Fibroblast of peridontal ligament (primary cell): Measurements from ENCODE around the gene ANP32E.
A peak's percentile ranks its signal among the peaks of the same experiment; 100 is the strongest.
"Not testable (repeated sequence)": the region's sequence is repeated elsewhere in the genome, so short reads cannot be mapped to it uniquely, and the experiment has no call there.

ENCODE experiments used
- DNase-seq: peaks from one replicate; pipeline ENCODE4 v3.0.0-alpha.2; 2010; ENCODE audit errors: extremely low read depth

The ANP32E gene

DNA sequence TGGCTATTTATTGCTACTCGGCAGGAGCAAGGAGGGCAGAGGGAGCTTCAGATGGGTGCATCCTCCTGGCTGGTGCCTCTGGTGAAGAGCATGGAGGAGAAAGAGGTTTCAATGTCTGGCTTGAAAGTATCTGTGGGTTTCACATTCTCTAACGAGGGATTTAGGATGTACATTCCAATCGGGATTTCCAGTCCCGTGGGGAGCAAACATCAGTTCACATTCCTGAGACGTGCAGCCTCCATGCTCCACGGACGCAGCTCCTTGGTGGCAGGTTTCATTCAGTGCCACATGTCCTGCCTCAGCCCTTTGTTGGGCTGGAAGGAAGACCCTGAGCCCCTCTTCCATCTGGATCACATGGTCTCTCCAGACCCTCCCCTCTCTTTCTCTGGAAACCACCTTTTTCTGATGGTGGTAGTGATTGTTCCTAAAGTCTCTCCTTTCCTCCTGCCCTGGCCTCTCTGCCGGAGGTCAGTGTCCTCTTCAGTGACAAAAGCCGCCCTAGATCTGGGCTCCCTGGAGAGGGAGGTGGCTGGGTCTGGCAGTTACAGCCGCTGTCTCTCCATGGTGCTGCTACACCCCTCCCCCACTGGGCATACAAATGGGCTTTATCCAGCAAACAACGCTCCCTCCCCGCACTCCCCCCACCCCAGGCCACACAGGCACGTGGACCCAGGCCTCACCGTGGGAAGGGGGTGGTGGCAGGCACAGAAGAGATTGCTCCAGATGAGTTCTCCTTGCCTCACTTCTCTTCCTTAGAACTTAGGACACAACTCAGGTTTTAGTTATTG, 20.8 kb upstream of the ANP32E start:
- peak; percentile 25 for DNase-seq

DNA sequence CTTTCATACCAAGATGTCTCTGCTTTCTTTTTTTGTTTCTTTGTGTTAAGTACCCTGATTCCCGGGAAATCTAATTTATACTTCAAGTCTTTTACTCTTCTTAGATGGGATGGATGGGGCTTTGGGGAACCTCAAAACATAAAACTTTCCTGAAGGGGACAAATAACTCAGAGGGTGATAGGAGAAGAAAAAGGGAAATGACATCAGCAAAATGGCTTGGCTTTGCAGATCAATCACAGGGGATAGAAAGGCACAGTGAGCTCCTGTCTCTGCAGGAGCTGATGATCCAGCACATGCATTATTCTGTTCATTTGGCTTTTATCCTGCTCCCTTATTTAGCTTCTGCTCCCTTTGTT, 20.3 kb upstream of the ANP32E start:
- no peak for DNase-seq

DNA sequence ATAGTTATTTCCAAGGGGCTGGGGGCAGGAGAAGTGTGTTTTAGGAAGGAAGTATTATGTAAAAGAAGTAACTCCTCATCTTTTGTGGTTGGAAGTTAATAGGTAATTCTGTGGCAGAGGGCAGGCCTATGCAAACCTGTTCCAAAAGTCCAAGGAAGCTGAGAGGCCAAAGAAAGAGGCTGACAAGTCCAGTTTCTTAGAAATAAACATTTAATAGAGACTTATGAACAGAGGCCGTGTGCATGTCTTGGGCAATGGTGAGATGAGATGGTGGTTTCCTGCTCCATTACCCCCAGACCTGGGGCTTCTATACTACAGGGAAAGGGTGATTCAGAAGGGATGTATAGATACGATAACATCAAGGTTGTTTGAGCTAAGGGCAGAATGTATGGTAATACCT, 14.0 kb upstream of the ANP32E start:
- DNase-seq, result no peak

DNA sequence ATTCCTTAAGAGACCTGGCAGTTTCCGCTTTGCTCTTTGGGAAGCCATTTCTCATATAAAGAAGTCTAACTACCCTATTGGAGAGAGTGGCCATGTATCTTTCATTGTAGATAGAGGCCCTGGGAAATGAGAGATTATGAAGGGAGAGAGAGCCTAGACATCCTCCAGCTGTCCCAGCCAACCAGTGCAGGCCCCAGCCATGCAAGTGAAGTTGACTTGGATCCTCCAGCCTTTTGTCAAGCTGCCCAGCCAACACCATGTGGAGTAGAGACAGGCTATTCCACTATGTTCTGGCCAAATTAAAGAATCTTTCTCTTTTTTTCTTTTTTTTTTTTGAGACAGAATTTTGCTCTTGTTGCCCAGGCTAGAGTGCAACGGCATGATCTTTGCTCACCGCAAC, 7.1 kb upstream of the ANP32E start:
- DNase-seq, result no peak

DNA sequence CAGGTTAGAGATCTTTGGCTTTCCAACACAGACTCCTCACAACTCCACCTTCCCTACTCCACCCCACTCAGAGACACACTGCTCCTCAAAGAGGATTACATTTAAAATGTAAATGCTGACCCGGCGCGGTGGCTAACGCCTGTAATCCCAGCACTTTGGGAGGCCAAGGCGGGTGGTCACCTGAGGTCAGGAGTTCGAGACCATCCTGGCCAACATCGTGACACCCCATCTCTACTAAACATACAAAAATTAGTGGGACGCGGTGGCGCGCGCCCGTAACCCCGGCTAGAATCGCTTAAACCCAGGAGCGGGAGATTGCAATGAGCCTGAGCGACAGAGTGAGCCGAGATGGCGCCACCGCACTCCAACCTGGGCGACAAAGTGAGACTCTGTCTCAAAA, 1.8 kb upstream of the ANP32E start:
- DNase-seq, result no peak

DNA sequence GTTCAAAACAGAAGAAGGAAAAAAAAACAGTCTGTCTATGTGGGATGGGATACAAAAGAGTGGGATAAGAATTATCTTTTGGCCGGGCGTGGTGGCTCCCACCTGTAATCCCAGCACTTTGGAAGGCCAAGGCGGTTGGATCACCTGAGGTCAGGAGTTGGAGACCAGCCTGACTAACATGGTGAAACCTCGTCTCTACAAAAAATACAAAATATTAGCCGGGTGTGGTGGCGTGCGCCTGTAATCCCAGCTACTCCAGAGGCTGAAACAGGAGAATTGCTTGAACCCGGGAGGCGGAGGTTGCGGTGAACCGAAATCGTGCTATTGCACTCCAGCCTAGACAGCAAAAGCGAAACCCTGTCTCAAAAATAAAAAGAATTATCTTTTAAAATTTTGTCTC, 1.3 kb upstream of the ANP32E start:
- DNase-seq, result not testable (repeated sequence)

DNA sequence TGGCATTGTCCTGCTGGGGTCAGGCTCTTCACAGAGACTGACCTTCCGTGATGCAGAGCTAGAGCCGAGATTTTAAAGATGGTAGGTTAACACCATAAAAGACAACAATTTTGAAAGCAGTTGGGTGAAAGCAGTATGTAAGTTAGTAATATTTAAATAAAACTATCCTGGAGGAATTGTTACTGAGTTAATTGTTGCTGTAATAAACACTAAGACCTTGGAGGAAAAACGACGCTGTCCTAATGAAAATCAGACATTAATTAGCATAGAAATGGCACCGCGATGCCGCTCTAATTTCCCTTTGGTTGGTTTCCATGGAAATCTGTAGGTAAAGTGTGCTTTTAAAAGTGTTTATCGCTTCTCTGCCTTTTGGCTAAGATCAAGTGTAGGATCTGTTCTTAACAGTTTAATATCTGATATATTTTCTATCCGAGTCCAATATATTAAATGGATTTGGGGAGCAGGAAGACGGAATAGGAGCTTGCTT, 745 bp upstream of the ANP32E start:
- DNase-seq, result no peak

DNA sequence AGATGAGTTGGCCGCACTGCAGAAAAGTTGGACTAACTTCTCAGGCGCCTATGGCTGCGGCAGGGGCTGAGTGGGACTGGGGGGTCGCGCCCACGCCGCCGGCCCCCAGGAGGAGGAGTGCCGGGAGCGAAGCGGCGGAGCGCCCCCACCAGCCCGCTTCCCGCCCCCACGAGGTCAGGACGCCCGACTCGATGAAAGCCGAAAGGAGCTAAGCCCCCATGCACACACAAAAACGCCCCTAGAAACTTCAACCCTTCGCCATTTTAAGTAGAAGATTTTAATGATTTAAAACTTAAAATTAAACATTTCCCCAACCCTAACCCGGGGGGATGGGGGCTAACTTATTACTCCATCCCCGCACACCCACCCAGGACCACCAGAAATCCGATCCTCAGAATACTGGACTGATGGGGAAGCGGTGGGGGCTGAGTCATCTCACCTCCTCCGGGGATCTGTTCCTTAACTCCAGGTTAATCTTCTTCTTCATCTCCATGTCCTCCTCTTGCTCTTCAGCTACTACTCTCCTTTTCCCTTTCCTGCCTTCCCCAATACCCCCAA, 539 bp downstream of the ANP32E start:
- peak; percentile 5 for DNase-seq

DNA sequence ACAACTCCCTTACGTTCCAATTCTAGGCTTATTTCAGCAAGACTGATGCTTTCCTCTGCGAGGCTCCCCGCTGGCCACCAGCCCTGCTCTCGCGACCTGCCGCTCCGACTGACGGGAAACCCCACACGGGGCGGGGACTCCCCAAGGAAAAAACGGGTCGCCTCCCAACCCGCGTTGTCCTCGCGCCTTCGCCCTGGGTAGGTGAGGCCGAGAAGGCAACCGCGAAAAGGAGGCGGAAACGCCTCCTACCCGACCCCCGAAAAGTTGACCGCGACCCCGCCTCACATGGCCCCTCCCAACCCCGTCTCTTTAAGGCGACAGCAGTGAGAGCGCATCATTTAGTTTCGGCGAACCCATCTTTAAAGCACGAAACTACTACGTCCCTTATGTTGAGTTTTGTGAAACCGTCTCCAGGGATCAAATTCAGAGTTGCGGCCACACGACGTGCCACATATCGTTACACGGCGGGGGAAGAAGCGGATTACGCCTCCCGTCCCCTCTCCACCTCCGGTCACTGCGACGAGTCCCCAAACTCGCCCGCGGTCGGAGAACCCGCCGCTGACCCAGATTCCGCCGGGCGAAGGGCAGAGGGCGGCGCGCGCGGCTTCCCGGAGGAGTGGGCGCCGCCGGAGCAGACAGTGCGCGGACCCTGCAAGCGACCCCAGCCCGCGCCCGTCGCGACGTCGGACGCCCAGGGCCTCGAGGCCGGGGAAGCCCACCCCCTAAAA, 1.2 kb downstream of the ANP32E start:
- DNase-seq, result peak; percentile 51

DNA sequence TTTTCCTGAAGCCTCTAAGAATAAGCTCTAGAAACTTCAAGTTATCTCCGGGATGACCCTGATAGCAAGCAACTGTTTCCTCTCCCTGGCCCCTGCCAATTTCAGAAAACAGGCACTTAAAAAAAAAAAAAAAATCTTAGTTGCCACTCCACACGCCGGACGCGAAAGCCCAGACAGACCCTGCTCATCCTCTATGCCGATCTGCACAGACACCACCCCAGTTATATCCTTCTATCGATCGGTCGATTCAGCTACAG, 1.7 kb downstream of the ANP32E start:
- DNase-seq, result peak; percentile 55

DNA sequence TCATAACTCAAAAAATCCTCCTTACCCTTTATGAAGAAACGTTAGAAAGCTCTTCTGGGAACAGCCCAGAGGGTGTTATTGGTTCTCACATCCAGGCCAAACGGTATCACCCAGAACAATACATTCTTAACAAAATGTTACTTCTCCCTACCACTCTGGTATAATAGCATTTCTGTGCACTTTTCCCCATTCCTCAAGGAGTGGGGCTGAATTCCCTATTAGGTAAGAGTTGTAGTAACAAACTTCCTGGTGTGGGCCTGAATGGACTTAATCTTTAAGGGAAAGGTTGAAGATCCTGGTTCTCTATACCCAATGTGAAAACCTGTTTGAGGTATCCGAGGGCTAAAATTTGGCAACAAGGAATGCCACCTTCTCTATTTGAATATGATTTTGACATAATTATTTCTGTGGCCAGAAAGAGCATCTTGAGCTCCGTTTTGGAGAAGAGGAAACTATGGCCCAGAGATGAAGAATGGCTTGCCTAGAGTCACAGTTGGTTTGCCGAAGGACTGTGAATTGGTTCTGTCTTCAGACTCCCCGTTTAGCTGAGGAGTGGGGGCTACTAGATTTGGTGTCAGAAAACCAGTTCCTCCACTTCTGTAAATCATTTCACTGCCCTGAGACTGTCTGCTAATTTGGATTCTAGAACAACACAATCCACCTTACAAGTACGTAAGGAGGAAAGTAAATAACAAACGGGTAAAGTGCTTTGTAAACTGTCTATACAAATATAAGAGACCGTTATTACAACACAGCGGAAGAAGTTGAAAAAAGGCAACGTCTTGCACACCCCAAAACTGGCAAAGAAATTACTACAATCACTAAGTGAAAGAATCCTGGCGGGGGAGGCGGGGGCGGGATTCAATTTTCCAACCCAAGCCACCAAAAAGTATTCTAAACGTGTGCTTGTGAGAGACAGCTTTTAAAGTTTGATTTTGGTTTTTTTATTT, 2.3 kb downstream of the ANP32E start:
- DNase-seq, result peak; percentile 40

DNA sequence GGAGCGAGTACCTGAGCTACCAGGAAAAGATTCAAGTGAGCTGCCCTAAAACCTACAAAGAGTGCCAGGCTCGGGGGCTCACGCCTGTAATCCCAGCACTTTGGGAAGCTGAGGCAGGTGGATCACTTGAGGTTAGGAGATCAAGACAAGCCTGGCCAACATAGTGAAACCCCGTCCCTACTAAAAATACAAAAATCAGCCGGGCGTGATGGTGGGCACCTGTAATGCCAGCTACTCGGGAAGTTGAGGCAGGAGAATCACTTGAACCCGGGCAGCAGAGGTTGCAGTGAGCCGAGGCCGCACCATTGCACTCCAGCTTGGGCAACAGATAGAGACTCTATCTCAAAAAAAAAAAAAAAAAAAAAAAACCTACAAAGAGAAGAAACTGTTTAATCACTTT, 3.0 kb downstream of the ANP32E start:
- DNase-seq, result not testable (repeated sequence)

DNA sequence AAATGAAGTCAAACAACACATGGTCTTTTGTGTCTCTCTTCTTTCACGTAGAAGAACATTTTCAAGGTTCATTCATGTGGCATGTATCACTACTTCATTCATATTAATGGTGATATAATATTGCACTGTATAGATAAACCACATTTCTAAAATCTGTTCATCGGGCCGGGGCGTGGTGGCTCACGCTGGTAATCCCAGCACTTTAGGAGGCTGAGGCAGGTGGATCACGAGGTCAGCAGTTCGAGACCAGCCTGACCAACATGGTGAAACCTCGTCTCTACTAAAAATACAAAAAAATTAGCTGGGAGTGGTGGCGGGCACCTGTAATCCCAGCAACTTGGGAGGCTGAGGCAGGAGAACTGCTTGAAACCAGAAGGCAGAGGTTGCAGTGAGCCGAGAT, 7.7 kb downstream of the ANP32E start:
- DNase-seq, result not testable (repeated sequence)

DNA sequence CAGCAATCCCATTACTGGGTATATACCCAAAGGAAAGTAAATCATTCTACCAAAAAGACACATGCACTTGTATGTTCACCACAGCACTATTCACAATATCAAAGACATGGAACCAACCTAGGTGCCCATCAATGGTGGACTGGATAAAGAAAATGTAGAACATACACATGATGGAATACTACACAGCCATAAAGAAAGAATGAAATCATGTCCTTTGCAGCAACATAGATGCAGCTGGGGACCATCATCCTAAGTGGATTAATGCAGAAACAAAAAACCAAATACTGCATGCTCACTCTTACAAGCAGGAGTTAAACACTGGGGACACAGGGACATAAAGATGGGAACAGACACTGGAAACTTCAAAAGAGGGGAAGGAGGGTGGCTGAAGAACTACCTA, 8.7 kb downstream of the ANP32E start:
- no peak for DNase-seq

DNA sequence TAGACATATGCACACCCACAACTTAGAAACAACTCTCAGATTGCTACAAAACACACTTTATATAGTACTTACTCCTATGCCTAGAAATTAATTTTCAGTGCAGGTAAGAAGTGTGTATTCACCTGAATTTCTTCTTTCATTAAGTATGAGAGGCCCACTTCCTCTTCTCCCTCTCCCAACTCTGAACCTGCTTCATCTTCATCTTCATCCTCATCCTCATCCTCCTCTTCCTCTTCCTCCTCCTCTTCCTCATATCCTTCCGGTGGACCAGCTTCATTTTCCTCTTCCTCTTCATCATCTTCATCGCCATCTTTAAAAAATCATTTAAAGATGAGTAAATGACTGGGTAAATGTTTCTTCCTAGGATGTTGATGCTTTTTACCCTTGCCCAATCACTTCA, 9.4 kb downstream of the ANP32E start:
- DNase-seq, result no peak

DNA sequence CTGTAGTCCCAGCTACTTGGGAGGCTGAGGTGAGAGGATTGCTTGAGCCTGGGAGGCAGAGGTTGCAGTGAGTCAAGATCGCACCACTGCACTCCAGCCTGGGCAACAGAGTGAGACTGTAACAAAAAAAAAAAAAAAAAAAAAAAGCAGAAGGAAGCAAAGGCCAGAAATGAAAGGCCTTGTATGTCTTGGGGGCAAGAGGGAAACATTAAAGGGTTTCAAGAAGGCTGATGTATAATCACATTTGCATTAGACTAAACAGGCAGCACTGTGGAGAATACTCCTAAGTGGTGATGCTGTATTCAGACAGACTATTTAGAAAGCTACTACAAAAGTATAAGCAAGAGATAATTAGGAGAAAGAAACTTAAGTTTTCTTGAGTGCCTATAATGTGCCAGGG, 10.4 kb downstream of the ANP32E start:
- no peak for DNase-seq

DNA sequence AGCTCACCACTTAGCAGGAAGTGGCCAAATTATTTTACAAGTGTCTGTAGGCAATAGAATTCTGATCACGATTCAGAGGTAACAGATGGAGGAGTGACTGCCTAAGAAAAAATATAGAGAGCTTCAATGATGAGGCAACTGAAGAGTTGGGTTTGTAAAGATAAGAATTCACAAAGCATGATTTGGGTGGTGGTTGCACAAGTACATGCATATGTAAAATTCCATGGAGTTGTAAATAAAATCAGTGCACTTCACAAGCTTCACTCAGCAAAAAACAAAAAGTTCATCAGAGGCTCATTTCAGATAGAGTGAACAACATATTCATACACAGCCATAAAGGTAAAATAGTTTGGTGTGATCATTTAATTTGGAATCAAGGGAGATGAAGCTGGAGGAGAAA, 10.9 kb downstream of the ANP32E start:
- no peak for DNase-seq

DNA sequence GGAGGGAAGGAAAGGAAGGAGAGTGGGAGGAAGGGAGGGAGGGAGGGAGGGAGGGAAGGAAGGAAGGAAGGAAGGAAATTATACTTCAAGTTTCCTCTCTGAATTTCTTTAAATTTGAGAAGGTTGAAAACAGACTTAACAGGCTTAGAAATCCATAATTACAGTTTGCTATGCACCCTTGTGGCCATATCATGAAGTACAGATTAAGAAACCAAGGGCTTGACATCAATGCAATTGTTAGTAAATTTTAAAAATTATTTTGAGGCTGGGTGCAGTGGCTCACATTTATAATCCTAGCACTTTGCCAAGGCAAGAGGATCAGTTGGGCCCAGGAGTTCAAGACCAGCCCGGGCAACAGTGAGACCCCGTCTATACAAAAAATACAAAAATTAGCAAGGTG, 14.4 kb downstream of the ANP32E start:
- peak; percentile 71 for DNase-seq

DNA sequence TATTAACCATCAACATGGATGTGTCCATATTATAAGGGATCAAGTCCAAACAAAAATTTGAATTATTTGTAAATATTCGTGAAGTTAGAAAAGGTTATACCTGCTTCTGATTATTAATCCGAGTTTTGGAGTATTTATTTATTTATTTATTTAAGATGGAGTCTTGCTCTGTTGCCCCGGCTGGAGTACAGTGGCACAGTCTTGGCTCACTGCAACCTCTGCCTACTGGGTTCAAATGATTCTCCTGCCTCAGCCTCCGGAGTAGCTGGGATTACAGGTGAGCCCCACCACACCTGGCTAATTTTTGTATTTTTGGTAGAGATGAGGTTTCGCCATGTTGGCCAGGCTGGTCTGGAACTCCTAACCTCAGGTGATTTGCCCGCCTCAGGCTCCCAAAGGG, 20.1 kb downstream of the ANP32E start:
- not testable (repeated sequence) for DNase-seq

DNA sequence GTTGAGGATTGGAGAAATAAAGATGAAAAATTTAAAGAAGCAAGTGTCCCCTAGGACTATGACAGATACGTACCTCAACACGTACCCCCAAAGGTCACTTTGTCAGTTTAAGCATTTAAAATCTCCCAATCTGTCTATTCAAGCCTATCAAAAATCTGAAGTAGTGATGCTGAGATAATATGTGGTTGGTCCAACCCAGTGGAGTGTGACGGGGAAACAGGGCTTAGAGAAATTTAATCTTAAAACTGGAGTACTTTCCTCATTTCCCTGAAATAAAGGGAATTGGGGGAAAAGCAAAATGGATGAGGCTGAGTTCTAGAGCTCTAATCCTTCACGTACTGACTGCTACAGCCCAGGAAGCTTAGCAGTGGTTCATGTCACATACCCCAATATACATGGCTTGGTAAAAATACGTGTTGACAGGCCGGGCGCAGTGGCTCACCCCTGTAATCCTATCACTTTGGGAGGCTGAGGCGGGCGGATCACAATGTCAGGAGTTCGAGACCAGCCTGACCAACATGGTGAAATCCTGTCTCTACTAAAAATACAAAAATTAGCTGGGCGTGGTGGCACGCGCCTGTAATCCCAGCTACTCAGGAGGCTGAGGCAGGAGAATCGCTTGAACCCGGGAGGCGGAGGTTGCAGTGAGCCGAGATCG, 21.7 kb downstream of the ANP32E start:
- DNase-seq, result not testable (repeated sequence)
